ENCODE data around the gene PUSL1.

Gene PUSL1

GRCh38 chr1:1284221-1285101 is 23.9 kb upstream of the PUSL1 start:
- TF ChIP-seq, protein P1, sequence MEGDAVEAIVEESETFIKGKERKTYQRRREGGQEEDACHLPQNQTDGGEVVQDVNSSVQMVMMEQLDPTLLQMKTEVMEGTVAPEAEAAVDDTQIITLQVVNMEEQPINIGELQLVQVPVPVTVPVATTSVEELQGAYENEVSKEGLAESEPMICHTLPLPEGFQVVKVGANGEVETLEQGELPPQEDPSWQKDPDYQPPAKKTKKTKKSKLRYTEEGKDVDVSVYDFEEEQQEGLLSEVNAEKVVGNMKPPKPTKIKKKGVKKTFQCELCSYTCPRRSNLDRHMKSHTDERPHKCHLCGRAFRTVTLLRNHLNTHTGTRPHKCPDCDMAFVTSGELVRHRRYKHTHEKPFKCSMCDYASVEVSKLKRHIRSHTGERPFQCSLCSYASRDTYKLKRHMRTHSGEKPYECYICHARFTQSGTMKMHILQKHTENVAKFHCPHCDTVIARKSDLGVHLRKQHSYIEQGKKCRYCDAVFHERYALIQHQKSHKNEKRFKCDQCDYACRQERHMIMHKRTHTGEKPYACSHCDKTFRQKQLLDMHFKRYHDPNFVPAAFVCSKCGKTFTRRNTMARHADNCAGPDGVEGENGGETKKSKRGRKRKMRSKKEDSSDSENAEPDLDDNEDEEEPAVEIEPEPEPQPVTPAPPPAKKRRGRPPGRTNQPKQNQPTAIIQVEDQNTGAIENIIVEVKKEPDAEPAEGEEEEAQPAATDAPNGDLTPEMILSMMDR (IDR thresholded peaks at IDR 0.05; ENCODE audit: low read depth, low read length, missing control alignments): no peak
- no peak overlapping the region for H3K4me3 ChIP-seq (ENCODE audit: low read depth, low read length)
- no peak for DNase-seq (ENCODE audit: low read depth)

GRCh38 chr1:1285102-1285571 is 23.3 kb upstream of the PUSL1 start:
- TF ChIP-seq, protein P1 (IDR thresholded peaks at IDR 0.05; ENCODE audit: low read depth, low read length, missing control alignments): no peak
- no peak for DNase-seq (ENCODE audit: low read depth)
- H3K4me3 ChIP-seq (ENCODE audit: low read depth, low read length): no peak overlapping the region

GRCh38 chr1:1285611-1286311 is 22.6 kb upstream of the PUSL1 start:
- no peak for DNase-seq (ENCODE audit: low read depth)
- TF ChIP-seq, protein P1 (IDR thresholded peaks at IDR 0.05; ENCODE audit: low read depth, low read length, missing control alignments): no peak
- no peak overlapping the region for H3K4me3 ChIP-seq (ENCODE audit: low read depth, low read length)

GRCh38 chr1:1286313-1287261 is 21.8 kb upstream of the PUSL1 start:
- no peak overlapping the region for H3K4me3 ChIP-seq (ENCODE audit: low read depth, low read length)
- no peak for DNase-seq (ENCODE audit: low read depth)
- TF ChIP-seq, protein P1 (IDR thresholded peaks at IDR 0.05; ENCODE audit: low read depth, low read length, missing control alignments): no peak

DNA sequence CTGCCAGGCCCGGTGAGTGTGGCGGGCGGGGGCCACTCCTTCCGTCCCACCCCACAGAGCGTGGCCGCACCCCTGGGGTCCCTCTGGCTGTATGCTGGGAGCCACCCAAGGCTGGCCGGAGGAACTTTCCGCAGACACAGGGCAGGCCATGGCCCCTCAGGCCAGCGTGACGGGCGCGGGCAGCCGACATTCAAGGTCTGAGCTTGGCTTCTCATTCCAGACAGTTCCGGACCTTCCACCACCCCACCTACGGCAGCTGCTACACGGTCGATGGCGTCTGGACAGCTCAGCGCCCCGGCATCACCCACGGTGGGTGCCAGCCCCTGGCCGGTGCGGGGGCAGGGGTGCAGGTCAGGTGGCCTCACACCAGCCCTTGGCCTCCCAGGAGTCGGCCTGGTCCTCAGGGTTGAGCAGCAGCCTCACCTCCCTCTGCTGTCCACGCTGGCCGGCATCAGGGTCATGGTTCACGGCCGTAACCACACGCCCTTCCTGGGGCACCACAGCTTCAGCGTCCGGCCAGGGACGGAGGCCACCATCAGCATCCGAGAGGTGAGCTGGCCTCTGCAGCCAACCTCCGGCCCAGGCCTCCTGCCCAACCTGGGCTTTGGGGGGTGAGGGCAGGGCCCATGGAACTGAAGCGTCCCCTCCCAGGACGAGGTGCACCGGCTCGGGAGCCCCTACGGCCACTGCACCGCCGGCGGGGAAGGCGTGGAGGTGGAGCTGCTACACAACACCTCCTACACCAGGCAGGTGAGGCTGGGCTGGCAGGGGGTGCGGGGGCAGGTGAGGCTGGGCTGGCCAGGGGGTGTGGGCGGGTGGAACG is 20.9 kb upstream of the PUSL1 start:
- TF ChIP-seq, protein P1 (IDR thresholded peaks at IDR 0.05; ENCODE audit: low read depth, low read length, missing control alignments): no peak
- no peak overlapping the region for H3K4me3 ChIP-seq (ENCODE audit: low read depth, low read length)
- no peak for DNase-seq (ENCODE audit: low read depth)

Measured in GM12864 (cell line).